NCI-H345 treated with DMSO at 0.1 percent for 48 hours (cell line): ENCODE results near the gene WDR76.
"Not testable (repeated sequence)": the region's sequence is repeated elsewhere in the genome, so short reads cannot be mapped to it uniquely, and the experiment has no call there.

ENCODE experiments used
- DNase-seq: peaks from one replicate; lab custom pipeline; 2025; ENCODE audit not compliant: unreplicated experiment; lab: John Stamatoyannopoulos, UW

The WDR76 gene

GRCh38 chr15:43826508-43827341 lies at the start of gene WDR76:
Gene WDR76 (plus strand): TSS chr15:43827002. CDS start chr15:43827033, 31 bp downstream.
- peak; percentile 58 for DNase-seq

GRCh38 chr15:43777267-43777914 lies 49.4 kb upstream of the WDR76 start:
- peak; percentile 79 for DNase-seq

- no peak for DNase-seq
Observed at GRCh38 chr15:43779016-43779415, 47.8 kb upstream of the WDR76 start.

GRCh38 chr15:43789409-43789808 lies 37.4 kb upstream of the WDR76 start:
- DNase-seq, result no peak

- peak; percentile 92 for DNase-seq
Observed at GRCh38 chr15:43791993-43792760, 34.6 kb upstream of the WDR76 start, which contains the start of gene SERF2. Gene SERF2 (plus strand): TSS chr15:43792320. CDS start chr15:43792377, 57 bp downstream.

GRCh38 chr15:43792761-43793476 lies 33.9 kb upstream of the WDR76 start:
- no peak for DNase-seq

GRCh38 chr15:43793647-43794046 lies 33.2 kb upstream of the WDR76 start:
- DNase-seq, result no peak

- DNase-seq, result no peak
Observed at GRCh38 chr15:43794269-43795037, 32.3 kb upstream of the WDR76 start.

- no peak for DNase-seq
Observed at GRCh38 chr15:43795197-43795596, 31.6 kb upstream of the WDR76 start.

GRCh38 chr15:43795997-43796396 lies 30.8 kb upstream of the WDR76 start:
- DNase-seq, result no peak

- no peak for DNase-seq
Observed at GRCh38 chr15:43796566-43796965, 30.2 kb upstream of the WDR76 start.

GRCh38 chr15:43799209-43799944 lies 27.4 kb upstream of the WDR76 start:
- peak; percentile 44 for DNase-seq

- DNase-seq, result no peak
Observed at GRCh38 chr15:43799945-43800285, 26.9 kb upstream of the WDR76 start, which contains the start of gene SERINC4. Gene SERINC4 (minus strand): TSS chr15:43800220. CDS start chr15:43799986, 234 bp downstream.

- DNase-seq, result peak; percentile 46
Observed at GRCh38 chr15:43800286-43801141, 26.3 kb upstream of the WDR76 start, which contains the start of gene HYPK. Gene HYPK (plus strand): TSS chr15:43800599. CDS start chr15:43800623, 24 bp downstream.

- DNase-seq, result not testable (repeated sequence)
Observed at GRCh38 chr15:43802676-43803075, 24.1 kb upstream of the WDR76 start.

GRCh38 chr15:43808435-43808950 lies 18.3 kb upstream of the WDR76 start:
- DNase-seq, result no peak

- no peak for DNase-seq
Observed at GRCh38 chr15:43808960-43809678, 17.7 kb upstream of the WDR76 start.
